Left forelimb (tissue), 1 donor: ENCODE results near the gene FALEC.
A peak's percentile ranks its signal among the peaks of the same experiment; 100 is the strongest.

ENCODE experiments used
- DNase-seq: peaks from one replicate; pipeline ENCODE4 v3.0.0-alpha.2; 2018; ENCODE audit warnings: low spot score

FALEC gene

GRCh38 chr1:150515328-150516049, at the start of gene FALEC:
TSS of gene FALEC (plus strand) at chr1:150515752.
- peak; percentile 96 for DNase-seq

GRCh38 chr1:150466964-150467363, 48.6 kb upstream of the FALEC start:
- DNase-seq, result no peak

- DNase-seq, result no peak
These were observed 46.3 kb upstream of the FALEC start for GRCh38 chr1:150469291-150469690.

GRCh38 chr1:150472601-150473200, 42.9 kb upstream of the FALEC start:
- no peak for DNase-seq

GRCh38 chr1:150473659-150474058, 41.9 kb upstream of the FALEC start:
- no peak for DNase-seq

GRCh38 chr1:150474869-150475268, 40.7 kb upstream of the FALEC start:
- no peak for DNase-seq

GRCh38 chr1:150476754-150477153, 38.8 kb upstream of the FALEC start:
- no peak for DNase-seq

- no peak for DNase-seq
These were observed 38.2 kb upstream of the FALEC start for GRCh38 chr1:150477320-150477719.

- DNase-seq, result no peak
These were observed 37.8 kb upstream of the FALEC start for GRCh38 chr1:150477733-150478132.

- DNase-seq, result no peak
These were observed 36.2 kb upstream of the FALEC start for GRCh38 chr1:150479370-150479769.

GRCh38 chr1:150479927-150480352, 35.6 kb upstream of the FALEC start:
- DNase-seq, result no peak

- DNase-seq, result no peak
These were observed 31.1 kb upstream of the FALEC start for GRCh38 chr1:150484431-150484830.

GRCh38 chr1:150484861-150485260, 30.7 kb upstream of the FALEC start:
- DNase-seq, result no peak

- DNase-seq, result peak; percentile 93
These were observed 28.4 kb upstream of the FALEC start, which contains the start of gene TARS2 for GRCh38 chr1:150486966-150487762. TSS of gene TARS2 (plus strand) at chr1:150487419. CDS start at chr1:150487451, 32 bp downstream.

GRCh38 chr1:150487763-150488115, 27.8 kb upstream of the FALEC start:
- DNase-seq, result no peak

GRCh38 chr1:150493175-150493574, 22.4 kb upstream of the FALEC start:
- no peak for DNase-seq

- no peak for DNase-seq
These were observed 17.2 kb upstream of the FALEC start for GRCh38 chr1:150498342-150498741.

- DNase-seq, result no peak
These were observed 10.1 kb upstream of the FALEC start for GRCh38 chr1:150505431-150505830.

GRCh38 chr1:150507912-150508864, 7.4 kb upstream of the FALEC start, which contains the start of gene ECM1:
TSS of gene ECM1 (plus strand) at chr1:150508109. CDS start at chr1:150508210, 101 bp downstream.
- DNase-seq, result no peak

GRCh38 chr1:150508982-150509381, 6.6 kb upstream of the FALEC start:
- DNase-seq, result no peak

GRCh38 chr1:150511551-150511950, 4.0 kb upstream of the FALEC start:
- no peak for DNase-seq
